Right lobe of liver (tissue), 4 donors: ENCODE results near the gene KLHL21.

Experiments used
- POLR2A ChIP-seq: fragments of 450-650 bp; IDR thresholded peaks from one replicate; pipeline ENCODE4 v1.6.1; 2017; ENCODE audit warnings: antibody characterized with exemption, mild to moderate bottlenecking
- TF ChIP-seq, protein P1 (sequence below), 4 donors: fragments of 200-600 bp in 3 of 4; fragments of 450-650 bp in 1 of 4; IDR thresholded peaks; one replicate each; pipeline versions ENCODE4 v1.5.1 to v1.8.0; 2016 to 2022; ENCODE audit warnings: antibody characterized with exemption in 4 of 4, mild to moderate bottlenecking in 2 of 4
- donor health status: DM: no; HTN: no; CAD: no.
- donor health status: DM: no; HTN: no; CAD: no.
- donor health status: DM: no; HTN: yes; CAD: no.

DNA sequence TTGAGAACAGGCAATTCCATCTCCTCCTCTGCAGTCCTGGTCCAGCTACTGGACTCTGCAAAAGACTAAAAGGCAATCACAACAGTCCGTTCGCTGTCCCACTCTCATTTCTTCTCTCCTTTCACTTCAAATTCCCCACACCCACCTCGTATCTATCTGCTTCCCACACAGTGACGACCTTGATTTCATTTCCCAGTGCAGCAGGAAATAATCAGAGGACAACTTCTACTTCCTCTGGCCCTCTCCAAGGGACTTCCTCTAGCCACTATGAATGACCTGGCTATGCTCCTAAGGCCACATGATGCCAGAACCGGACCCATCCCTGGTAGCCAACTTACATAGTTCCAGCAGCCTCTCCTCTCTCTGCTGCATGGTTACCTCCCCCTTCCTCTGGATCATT lies 56.3 kb downstream of the KLHL21 start:
- TF ChIP-seq, protein P1, sequence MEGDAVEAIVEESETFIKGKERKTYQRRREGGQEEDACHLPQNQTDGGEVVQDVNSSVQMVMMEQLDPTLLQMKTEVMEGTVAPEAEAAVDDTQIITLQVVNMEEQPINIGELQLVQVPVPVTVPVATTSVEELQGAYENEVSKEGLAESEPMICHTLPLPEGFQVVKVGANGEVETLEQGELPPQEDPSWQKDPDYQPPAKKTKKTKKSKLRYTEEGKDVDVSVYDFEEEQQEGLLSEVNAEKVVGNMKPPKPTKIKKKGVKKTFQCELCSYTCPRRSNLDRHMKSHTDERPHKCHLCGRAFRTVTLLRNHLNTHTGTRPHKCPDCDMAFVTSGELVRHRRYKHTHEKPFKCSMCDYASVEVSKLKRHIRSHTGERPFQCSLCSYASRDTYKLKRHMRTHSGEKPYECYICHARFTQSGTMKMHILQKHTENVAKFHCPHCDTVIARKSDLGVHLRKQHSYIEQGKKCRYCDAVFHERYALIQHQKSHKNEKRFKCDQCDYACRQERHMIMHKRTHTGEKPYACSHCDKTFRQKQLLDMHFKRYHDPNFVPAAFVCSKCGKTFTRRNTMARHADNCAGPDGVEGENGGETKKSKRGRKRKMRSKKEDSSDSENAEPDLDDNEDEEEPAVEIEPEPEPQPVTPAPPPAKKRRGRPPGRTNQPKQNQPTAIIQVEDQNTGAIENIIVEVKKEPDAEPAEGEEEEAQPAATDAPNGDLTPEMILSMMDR (IDR thresholded peaks at IDR 0.05) = no peak
- no peak for TF ChIP-seq POLR2A
